HL-60 (cell line): Measurements from ENCODE around the gene CACNA1C.

Experiments used
- DNase-seq, 2 experiments: peaks; one replicate each; pipeline ENCODE4 v3.0.0-alpha.2; 2010 to 2020; ENCODE audit warnings: low read depth in 1 of 2, low spot score in 1 of 2
- H3K27ac ChIP-seq: fragments of 250-450 bp; sonication (Bioruptor Pico); replicated peaks from 2 replicates; pipeline ENCODE4 v1.5.1; 2020; ENCODE audit warnings: mild to moderate bottlenecking, moderate library complexity
- H3K27me3 ChIP-seq: fragments of 250-450 bp; sonication (Bioruptor Pico); 2 replicates; pipeline ENCODE4 v1.5.1; 2021; ENCODE audit warnings: mild to moderate bottlenecking, moderate library complexity; ENCODE audit not compliant: insufficient read depth, poor library complexity, severe bottlenecking
- H3K4me3 ChIP-seq: replicated peaks from 2 replicates; pipeline ENCODE4 v1.5.1; 2011; ENCODE audit warnings: mild to moderate bottlenecking, control low read depth, low read length; ENCODE audit not compliant: insufficient read depth
- CTCF ChIP-seq: IDR thresholded peaks from one replicate; pipeline ENCODE4 v1.5.1; 2011; ENCODE audit warnings: low read length, control low read depth, inconsistent platforms; ENCODE audit not compliant: insufficient read depth
- GABPA ChIP-seq: IDR thresholded peaks from 2 replicates; pipeline ENCODE4 v1.6.1; 2012; ENCODE audit warnings: low read depth
- POLR2AphosphoS5 ChIP-seq: IDR thresholded peaks from 2 replicates; pipeline ENCODE4 v1.6.1; 2012; ENCODE audit warnings: low read depth
- REST ChIP-seq: IDR thresholded peaks from 2 replicates; pipeline ENCODE4 v1.6.1; 2012; ENCODE audit warnings: low read depth; ENCODE audit not compliant: insufficient replicate concordance
- SPI1 ChIP-seq: IDR thresholded peaks from 2 replicates; pipeline ENCODE4 v1.6.1; 2012; ENCODE audit warnings: low read depth, mild to moderate bottlenecking, borderline replicate concordance

The CACNA1C gene

GRCh38 chr12:2640281-2640680 is 587.5 kb downstream of the CACNA1C start:
- TF ChIP-seq SPI1 (no peak), REST (no peak), POLR2AphosphoS5 (no peak), CTCF (no peak), GABPA (no peak)
- no peak for DNase-seq
- no peak overlapping the region for H3K27ac ChIP-seq
- H3K4me3 ChIP-seq, result no peak overlapping the region
- H3K27me3 ChIP-seq, result peaks cover 20% of the 10 kb centered on the region

GRCh38 chr12:2640709-2641108 is 587.9 kb downstream of the CACNA1C start:
- no peak overlapping the region for H3K27ac ChIP-seq
- TF ChIP-seq POLR2AphosphoS5, result no peak
- no peak for TF ChIP-seq REST
- no peak for TF ChIP-seq CTCF
- no peak for TF ChIP-seq GABPA
- no peak for TF ChIP-seq SPI1
- no peak for DNase-seq
- no peak overlapping the region for H3K4me3 ChIP-seq
- peaks cover 22% of the 10 kb centered on the region for H3K27me3 ChIP-seq

GRCh38 chr12:2641207-2641606 is 588.4 kb downstream of the CACNA1C start:
- H3K4me3 ChIP-seq, result no peak overlapping the region
- TF ChIP-seq GABPA (no peak), SPI1 (no peak), CTCF (no peak), REST (no peak), POLR2AphosphoS5 (no peak)
- no peak overlapping the region for H3K27ac ChIP-seq
- peaks cover 24% of the 10 kb centered on the region for H3K27me3 ChIP-seq
- DNase-seq, result no peak
